ENCODE measurements around the gene LSM7. TPM values are rescaled to one million over a fixed set of nuclear protein-coding genes. Genes with fewer than 3 reads are reported as not detected.

LSM7 gene
- total RNA-seq, 2 experiments from 2014 or later = 135 TPM

GRCh38 chr19:2337329-2337707 is 8.9 kb upstream of the LSM7 start:
- DNase-seq (no peak), ATAC-seq (no peak)
- Mint-ChIP-seq H3K4me1 (peaks cover 4% of the 10 kb centered on the region), H3K9me3 (ENCODE audit: low read depth) (peaks cover 8% of the 10 kb centered on the region), H3K27ac (no peak overlapping the region), H3K4me3 (no peak overlapping the region), H3K36me3 (peaks cover 7% of the 10 kb centered on the region), H3K27me3 (no peaks in the 10 kb centered on the region)
- CTCF ChIA-PET = interaction anchor here (1.1 kb wide), 1 partner anchor 274 kb away, joined by 3 read pairs; no protein-coding TSS in a partner anchor

- peaks cover 7% of the 10 kb centered on the region for H3K36me3 Mint-ChIP-seq
- peaks cover 8% of the 10 kb centered on the region for H3K9me3 Mint-ChIP-seq (ENCODE audit: low read depth)
- no peak for ATAC-seq
- peaks cover 7% of the 10 kb centered on the region for H3K4me1 Mint-ChIP-seq
- H3K4me3 Mint-ChIP-seq = no peak overlapping the region
- CTCF ChIA-PET = interaction anchor here (1.0 to 1.1 kb wide), 2 partner anchors 55 to 274 kb away, joined by 3 read pairs; no protein-coding TSS in a partner anchor
- DNase-seq = no peak
- no peak overlapping the region for H3K27ac Mint-ChIP-seq
- no peaks in the 10 kb centered on the region for H3K27me3 Mint-ChIP-seq
Observed at GRCh38 chr19:2336528-2337328, 8.3 kb upstream of the LSM7 start.

- Mint-ChIP-seq H3K27ac (no peak overlapping the region), H3K36me3 (peaks cover 7% of the 10 kb centered on the region), H3K4me1 (peaks cover 15% of the 10 kb centered on the region), H3K27me3 (no peaks in the 10 kb centered on the region), H3K9me3 (ENCODE audit: low read depth) (peaks cover 8% of the 10 kb centered on the region), H3K4me3 (no peak overlapping the region)
- no peak for DNase-seq
- ATAC-seq = peak; percentile 31
- CTCF ChIA-PET = interaction anchor here (1.0 kb wide), 1 partner anchor 56 kb away, joined by 3 read pairs; no protein-coding TSS in a partner anchor
Observed at GRCh38 chr19:2335848-2336247, 7.5 kb upstream of the LSM7 start.

- Mint-ChIP-seq H3K27me3 (no peaks in the 10 kb centered on the region), H3K9me3 (ENCODE audit: low read depth) (peaks cover 8% of the 10 kb centered on the region), H3K36me3 (peaks cover 7% of the 10 kb centered on the region), H3K4me1 (peaks cover 21% of the 10 kb centered on the region), H3K4me3 (no peak overlapping the region), H3K27ac (no peak overlapping the region)
- DNase-seq (no peak), ATAC-seq (no peak)
- CTCF ChIA-PET = interaction anchor here (1.0 kb wide), 1 partner anchor 57 kb away, joined by 3 read pairs; no protein-coding TSS in a partner anchor
Observed at GRCh38 chr19:2334986-2335846, 6.8 kb upstream of the LSM7 start.

- Mint-ChIP-seq H3K27ac (no peak overlapping the region), H3K27me3 (no peaks in the 10 kb centered on the region), H3K9me3 (ENCODE audit: low read depth) (peaks cover 8% of the 10 kb centered on the region), H3K36me3 (peaks cover 7% of the 10 kb centered on the region), H3K4me1 (peaks cover 26% of the 10 kb centered on the region), H3K4me3 (no peak overlapping the region)
- ATAC-seq = no peak
- no peak for DNase-seq
- CTCF ChIA-PET = no interaction called here
Observed at GRCh38 chr19:2334426-2334825, 6.0 kb upstream of the LSM7 start.

GRCh38 chr19:2333807-2334211 is 5.4 kb upstream of the LSM7 start:
- no peaks in the 10 kb centered on the region for H3K27me3 Mint-ChIP-seq

GRCh38 chr19:2333027-2333806 is 4.8 kb upstream of the LSM7 start:
- DNase-seq (no peak), ATAC-seq (no peak)
- Mint-ChIP-seq H3K9me3 (ENCODE audit: low read depth) (peaks cover 8% of the 10 kb centered on the region), H3K4me3 (no peak overlapping the region), H3K4me1 (peaks cover 30% of the 10 kb centered on the region), H3K36me3 (peaks cover 7% of the 10 kb centered on the region), H3K27ac (no peak overlapping the region), H3K27me3 (no peaks in the 10 kb centered on the region)
- CTCF ChIA-PET = no interaction called here

More at GRCh38 chr19:2333807-2334211, 5.4 kb upstream of the LSM7 start:
- peaks cover 8% of the 10 kb centered on the region for H3K9me3 Mint-ChIP-seq (ENCODE audit: low read depth)
- H3K4me3 Mint-ChIP-seq = no peak overlapping the region
- no peak for DNase-seq
- peaks cover 30% of the 10 kb centered on the region for H3K4me1 Mint-ChIP-seq
- CTCF ChIA-PET = no interaction called here
- peaks cover 7% of the 10 kb centered on the region for H3K36me3 Mint-ChIP-seq
- H3K27ac Mint-ChIP-seq = no peak overlapping the region
- ATAC-seq = no peak

- no peak overlapping the region for H3K4me3 Mint-ChIP-seq
- H3K27me3 Mint-ChIP-seq = no peaks in the 10 kb centered on the region
- peaks cover 8% of the 10 kb centered on the region for H3K9me3 Mint-ChIP-seq (ENCODE audit: low read depth)
- peaks cover 9% of the 10 kb centered on the region for H3K36me3 Mint-ChIP-seq
- DNase-seq = peak; percentile 47
- no peak for ATAC-seq
- peak overlapping the region; percentile 68 for H3K27ac Mint-ChIP-seq
- H3K4me1 Mint-ChIP-seq = peaks cover 34% of the 10 kb centered on the region
- CTCF ChIA-PET = no interaction called here
Observed at GRCh38 chr19:2332341-2333026, 4.1 kb upstream of the LSM7 start.

GRCh38 chr19:2331601-2332246 is 3.3 kb upstream of the LSM7 start:
- H3K27ac Mint-ChIP-seq = no peak overlapping the region
- peaks cover 11% of the 10 kb centered on the region for H3K36me3 Mint-ChIP-seq
- CTCF ChIA-PET = no interaction called here
- no peaks in the 10 kb centered on the region for H3K27me3 Mint-ChIP-seq
- H3K4me3 Mint-ChIP-seq = no peak overlapping the region
- peaks cover 42% of the 10 kb centered on the region for H3K4me1 Mint-ChIP-seq
- ATAC-seq = no peak
- DNase-seq = no peak
- H3K9me3 Mint-ChIP-seq (ENCODE audit: low read depth) = peaks cover 8% of the 10 kb centered on the region

GRCh38 chr19:2330632-2331284 is 2.4 kb upstream of the LSM7 start:
- Mint-ChIP-seq H3K27ac (no peak overlapping the region), H3K9me3 (ENCODE audit: low read depth) (peaks cover 2% of the 10 kb centered on the region), H3K36me3 (peaks cover 12% of the 10 kb centered on the region), H3K4me1 (peaks cover 46% of the 10 kb centered on the region), H3K27me3 (no peaks in the 10 kb centered on the region), H3K4me3 (peak overlapping the region; percentile 25)
- CTCF ChIA-PET = no interaction called here
- DNase-seq = no peak
- ATAC-seq = no peak

- Mint-ChIP-seq H3K9me3 (ENCODE audit: low read depth) (no peaks in the 10 kb centered on the region), H3K4me3 (peak overlapping the region; percentile 25), H3K4me1 (peaks cover 52% of the 10 kb centered on the region), H3K27me3 (no peaks in the 10 kb centered on the region), H3K27ac (no peak overlapping the region), H3K36me3 (peaks cover 12% of the 10 kb centered on the region)
- ATAC-seq (no peak), DNase-seq (no peak)
- CTCF ChIA-PET = interaction anchor here (0.8 kb wide), 1 partner anchor 62 kb away, joined by 3 read pairs; no protein-coding TSS in a partner anchor
Observed at GRCh38 chr19:2330255-2330631, 1.9 kb upstream of the LSM7 start.

GRCh38 chr19:2329501-2329916 is 1.1 kb upstream of the LSM7 start:
- ATAC-seq (no peak), DNase-seq (no peak)
- CTCF ChIA-PET = interaction anchor here (0.8 kb wide), 2 partner anchors 63 to 92 kb away, joined by 3 read pairs; no protein-coding TSS in a partner anchor
- H3K36me3 Mint-ChIP-seq = peaks cover 12% of the 10 kb centered on the region
- peak overlapping the region; percentile 87 for H3K4me3 Mint-ChIP-seq
- H3K27me3 Mint-ChIP-seq = no peaks in the 10 kb centered on the region
- H3K4me1 Mint-ChIP-seq = peaks cover 53% of the 10 kb centered on the region
- no peaks in the 10 kb centered on the region for H3K9me3 Mint-ChIP-seq (ENCODE audit: low read depth)
- peak overlapping the region; percentile 77 for H3K27ac Mint-ChIP-seq

Data from activated CD8-positive, alpha-beta memory T cell treated with anti-CD3 and anti-CD28 coated beads, Interleukin-2, amount 10 ng/mL, durations not matched to agents 7 days and 5 days (primary cell).